22Rv1 (cell line): ENCODE results near the gene SGO2.

ENCODE experiments used
- ZFX ChIP-seq: fragments of 450-650 bp; IDR thresholded peaks from 2 replicates; pipeline ENCODE4 v1.6.1; 2017; ENCODE audit warnings: antibody characterized with exemption, borderline replicate concordance
- TF ChIP-seq, protein P1 (sequence below): fragments of 450-650 bp; IDR thresholded peaks from 2 replicates; pipeline ENCODE4 v1.5.1; 2017; ENCODE audit warnings: mild to moderate bottlenecking

DNA sequence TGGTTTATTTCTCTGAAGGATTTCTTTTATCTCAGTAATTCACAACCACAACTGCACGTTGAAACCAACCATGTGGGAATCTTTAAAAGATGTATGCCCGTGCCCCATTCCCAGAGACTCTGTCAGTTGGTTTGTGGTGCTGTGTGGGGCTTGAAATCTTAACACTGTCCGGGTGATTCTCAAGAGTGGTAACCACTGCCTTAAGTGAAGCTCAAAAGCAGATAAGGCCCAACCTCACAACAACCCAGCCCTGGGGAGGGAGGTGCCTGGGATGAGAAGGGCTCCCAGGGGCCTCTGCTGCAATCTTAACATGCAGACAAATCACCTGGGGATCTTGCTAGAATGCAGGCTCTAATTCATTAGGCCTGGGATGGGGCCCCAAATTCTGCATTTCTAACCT, 73.2 kb downstream of the SGO2 start:
- TF ChIP-seq, protein P1, sequence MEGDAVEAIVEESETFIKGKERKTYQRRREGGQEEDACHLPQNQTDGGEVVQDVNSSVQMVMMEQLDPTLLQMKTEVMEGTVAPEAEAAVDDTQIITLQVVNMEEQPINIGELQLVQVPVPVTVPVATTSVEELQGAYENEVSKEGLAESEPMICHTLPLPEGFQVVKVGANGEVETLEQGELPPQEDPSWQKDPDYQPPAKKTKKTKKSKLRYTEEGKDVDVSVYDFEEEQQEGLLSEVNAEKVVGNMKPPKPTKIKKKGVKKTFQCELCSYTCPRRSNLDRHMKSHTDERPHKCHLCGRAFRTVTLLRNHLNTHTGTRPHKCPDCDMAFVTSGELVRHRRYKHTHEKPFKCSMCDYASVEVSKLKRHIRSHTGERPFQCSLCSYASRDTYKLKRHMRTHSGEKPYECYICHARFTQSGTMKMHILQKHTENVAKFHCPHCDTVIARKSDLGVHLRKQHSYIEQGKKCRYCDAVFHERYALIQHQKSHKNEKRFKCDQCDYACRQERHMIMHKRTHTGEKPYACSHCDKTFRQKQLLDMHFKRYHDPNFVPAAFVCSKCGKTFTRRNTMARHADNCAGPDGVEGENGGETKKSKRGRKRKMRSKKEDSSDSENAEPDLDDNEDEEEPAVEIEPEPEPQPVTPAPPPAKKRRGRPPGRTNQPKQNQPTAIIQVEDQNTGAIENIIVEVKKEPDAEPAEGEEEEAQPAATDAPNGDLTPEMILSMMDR, result no peak
- TF ChIP-seq ZFX, result no peak
